HG03469 (cell line): ENCODE measurements around the gene PP2D1.
"Not testable (repeated sequence)": the region's sequence is repeated elsewhere in the genome, so short reads cannot be mapped to it uniquely, and the experiment has no call there.

Source experiments
- ATAC-seq: cut with Tn5 transposase; IDR thresholded peaks from one replicate; pipeline ENCODE4 v1.9.1; 2021; ENCODE audit warnings: mild to moderate bottlenecking, moderate library complexity, moderate number of reproducible peaks; ENCODE audit not compliant: unreplicated experiment

Gene PP2D1

DNA sequence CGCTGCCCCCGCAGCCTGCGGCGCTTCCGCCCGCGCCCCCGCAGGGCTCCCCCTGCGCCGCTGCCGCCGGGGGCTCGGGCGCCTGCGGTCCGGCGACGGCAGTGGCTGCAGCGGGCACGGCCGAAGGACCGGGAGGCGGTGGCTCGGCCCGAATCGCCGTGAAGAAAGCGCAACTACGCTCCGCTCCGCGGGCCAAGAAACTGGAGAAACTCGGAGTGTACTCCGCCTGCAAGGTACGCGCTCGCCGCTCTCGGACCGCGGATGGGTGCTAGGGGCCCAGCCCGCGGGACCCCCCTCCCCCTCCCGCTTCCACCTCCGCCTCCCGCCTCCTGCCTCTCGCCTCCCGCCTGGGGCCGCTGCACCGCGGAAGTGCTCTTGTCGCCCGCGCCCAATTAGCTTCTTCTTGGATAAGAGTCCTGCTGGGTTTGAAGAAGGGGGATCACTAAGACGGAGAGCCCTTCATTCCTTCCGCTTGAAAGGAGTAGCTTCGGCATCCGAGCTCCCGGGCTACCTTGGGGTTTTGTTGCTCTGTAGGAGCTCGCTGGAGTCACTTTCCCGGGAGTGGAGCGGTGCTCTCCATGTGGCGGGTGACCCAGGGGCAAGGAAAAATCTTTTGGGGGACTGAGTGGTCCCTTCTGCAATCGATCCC, 28.6 kb upstream of the PP2D1 start:
- peak; percentile 22 for ATAC-seq

DNA sequence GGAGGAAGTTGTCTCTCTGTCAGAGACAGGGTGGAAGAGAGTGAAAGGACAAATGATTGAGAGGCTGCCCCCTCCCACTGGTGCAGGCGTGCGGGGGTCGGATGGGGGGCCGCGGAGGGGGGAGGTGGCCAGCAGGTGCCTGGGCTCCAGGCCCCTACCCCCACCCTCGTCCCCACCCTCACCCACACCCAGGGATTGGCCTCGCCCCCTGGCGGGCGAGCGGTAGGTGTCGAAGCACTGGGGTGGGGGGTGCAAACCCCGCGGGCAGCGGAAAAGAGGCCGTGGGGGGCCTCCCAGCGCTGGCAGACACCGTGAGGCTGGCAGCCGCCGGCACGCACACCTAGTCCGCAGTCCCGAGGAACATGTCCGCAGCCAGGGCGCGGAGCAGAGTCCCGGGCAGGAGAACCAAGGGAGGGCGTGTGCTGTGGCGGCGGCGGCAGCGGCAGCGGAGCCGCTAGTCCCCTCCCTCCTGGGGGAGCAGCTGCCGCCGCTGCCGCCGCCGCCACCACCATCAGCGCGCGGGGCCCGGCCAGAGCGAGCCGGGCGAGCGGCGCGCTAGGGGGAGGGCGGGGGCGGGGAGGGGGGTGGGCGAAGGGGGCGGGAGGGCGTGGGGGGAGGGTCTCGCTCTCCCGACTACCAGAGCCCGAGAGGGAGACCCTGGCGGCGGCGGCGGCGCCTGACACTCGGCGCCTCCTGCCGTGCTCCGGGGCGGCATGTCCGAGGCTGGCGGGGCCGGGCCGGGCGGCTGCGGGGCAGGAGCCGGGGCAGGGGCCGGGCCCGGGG, 27.9 kb upstream of the PP2D1 start, which contains the start of gene KAT2B:
Gene KAT2B, plus strand, starts transcription at position 682 of the 783 bp plus-strand sequence. Its CDS starts 32 bp downstream, at position 714.
- ATAC-seq, result peak; percentile 49

DNA sequence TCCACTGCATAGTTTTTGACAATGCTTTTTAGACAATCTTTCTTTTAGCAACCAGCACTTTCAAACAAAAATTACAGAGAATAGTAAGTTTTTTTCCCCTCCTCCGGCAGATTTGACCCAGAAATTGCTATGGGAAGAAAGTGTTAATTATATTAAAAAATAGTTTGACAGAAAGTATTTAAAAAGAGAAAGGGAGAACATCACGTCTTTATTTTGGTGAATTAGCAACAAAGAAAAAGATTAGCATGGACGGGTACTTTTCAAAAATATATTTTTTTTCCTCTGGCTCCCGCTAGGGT, 27.4 kb upstream of the PP2D1 start:
- ATAC-seq, result no peak

DNA sequence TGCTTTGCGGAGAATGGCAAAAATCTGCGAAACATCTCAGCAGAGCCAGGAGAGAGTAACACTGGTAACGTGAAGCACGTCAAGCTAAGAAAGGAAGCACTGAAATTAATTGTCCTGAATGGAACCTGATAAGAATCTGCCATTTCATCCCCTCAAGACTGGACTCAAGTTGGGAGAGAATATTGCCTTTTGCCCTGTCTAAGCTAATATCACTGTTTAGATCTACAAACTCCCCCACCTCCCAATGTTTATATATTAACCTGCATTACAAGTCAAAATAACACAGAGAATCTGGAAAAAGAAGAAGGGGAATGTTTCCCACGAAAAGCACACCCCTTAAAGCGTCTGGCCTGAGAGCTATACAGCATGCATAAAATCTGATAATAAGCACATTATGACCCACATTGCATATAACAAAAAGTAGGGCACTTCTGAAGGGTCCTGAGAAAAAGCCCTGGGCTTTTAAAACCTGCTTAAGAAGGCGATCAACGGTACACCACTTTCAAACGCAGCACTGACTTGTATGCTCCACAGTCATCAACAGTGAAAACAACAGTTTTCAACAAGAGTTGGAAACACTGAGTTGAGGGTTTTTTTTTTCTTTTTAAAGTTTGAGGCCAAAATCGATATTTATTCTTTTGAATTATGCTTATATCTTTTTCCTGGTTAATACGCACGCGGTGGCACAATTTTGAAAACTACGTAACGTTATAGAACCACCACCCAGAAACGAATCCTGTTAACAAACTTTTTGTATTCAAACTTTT, 26.8 kb upstream of the PP2D1 start:
- no peak for ATAC-seq

DNA sequence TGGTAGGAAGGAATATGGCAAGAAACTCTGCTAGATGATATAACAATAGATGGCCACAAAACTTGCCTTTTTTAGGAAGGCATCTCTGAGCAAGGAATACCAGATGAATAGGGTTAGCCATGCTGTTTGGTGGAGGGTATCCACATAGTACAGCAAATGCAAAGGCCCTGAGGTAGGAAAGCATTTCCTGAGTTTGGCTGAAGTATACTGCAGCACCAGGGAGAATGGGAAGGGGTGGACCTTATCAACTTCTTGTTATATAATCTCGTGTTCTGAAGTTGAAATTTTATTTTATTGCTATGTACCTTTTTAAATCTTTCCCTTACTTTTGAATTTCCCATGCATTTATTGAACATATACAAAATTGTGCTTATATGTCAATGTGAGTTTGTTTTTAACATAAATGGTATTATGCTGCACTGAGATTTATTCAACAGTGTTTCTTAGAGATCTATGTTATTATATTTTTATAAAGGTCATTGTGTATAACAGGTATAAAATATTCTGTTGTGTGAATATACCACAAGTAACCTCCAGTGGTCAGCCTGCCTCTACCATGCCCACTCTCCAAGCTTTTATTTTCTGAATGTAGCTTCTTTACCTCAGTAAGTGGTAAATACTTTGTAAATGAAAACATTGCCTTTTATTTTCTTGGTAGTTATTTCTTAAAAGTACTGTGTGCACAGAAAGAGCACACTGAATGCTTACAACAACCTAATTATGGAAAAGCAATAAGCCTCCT, 25.4 kb upstream of the PP2D1 start:
- ATAC-seq, result no peak

DNA sequence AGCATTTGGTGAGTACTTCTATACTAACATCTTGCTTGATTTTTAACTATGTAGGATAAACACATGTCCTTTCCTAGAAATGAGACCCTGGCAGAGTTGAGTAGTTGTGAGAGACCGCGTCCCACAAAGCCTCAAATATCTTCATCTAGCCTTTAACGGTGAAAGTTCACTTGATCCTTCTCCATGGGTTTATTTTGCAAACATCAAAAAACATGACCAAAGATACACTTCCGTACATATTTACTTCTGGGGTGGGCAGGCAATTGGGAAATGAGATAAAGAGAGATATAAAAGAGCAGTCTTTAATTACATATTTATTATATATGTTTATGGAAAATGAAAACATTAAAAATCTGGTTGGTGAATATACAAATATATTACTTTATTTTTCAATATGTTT, 23.0 kb upstream of the PP2D1 start:
- no peak for ATAC-seq

DNA sequence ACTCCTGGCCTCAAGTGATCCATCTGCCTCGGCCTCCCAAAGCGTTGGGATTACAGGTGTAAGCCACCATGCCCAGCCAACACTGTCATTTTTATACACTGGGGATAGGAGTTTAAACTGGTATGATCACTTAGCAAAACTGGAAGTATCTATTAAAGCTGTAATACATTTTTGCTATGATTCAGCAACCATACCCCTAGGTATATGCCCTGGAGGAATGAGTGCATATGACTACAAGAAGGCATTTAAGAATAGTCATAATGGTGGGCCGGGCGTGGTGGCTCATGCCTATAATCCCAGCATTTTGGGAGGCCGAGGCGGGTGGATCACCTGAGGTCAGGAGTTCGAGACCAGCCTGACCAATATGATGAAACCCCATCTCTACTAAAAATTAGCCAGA, 19.9 kb upstream of the PP2D1 start:
- not testable (repeated sequence) for ATAC-seq

DNA sequence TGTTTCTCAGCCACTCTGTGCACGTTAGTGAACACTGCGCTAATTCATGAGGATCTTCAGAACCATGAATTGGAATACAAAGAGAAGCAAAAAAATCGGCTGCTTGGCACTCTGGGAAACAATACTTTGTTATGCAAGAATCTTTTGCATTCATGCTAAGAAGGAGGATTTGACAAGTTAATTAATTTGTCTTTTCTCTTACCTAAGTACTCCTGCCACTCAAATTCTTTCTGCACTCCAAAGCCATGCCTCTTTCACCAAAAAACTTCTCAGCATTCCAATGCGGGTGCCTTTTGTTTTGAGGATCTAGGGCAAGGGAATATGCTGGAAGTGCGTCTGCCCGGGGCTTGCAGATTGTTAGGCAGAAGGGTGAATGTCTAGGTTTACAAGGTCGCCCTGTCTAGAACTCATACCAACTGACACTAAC, 16.9 kb upstream of the PP2D1 start:
- ATAC-seq, result no peak

DNA sequence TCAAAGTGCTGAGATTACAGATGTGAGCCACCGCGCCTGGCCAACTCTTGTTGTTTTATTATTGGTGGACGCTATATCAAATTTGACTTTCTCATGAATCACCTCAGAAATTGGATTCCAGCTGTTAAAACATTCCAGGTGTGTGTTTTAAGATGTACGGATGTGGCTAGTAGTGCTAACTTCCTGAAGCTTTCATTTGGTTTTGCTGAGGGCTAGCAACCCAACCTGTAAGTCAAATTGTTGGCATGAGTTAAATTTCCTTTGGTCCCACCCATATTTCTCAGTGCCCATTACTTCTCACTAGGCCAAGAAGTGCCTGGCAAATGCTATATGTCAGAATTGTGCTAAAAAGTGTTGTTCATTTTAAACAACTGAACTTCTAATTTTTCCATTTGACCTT, 15.1 kb upstream of the PP2D1 start:
- no peak for ATAC-seq

DNA sequence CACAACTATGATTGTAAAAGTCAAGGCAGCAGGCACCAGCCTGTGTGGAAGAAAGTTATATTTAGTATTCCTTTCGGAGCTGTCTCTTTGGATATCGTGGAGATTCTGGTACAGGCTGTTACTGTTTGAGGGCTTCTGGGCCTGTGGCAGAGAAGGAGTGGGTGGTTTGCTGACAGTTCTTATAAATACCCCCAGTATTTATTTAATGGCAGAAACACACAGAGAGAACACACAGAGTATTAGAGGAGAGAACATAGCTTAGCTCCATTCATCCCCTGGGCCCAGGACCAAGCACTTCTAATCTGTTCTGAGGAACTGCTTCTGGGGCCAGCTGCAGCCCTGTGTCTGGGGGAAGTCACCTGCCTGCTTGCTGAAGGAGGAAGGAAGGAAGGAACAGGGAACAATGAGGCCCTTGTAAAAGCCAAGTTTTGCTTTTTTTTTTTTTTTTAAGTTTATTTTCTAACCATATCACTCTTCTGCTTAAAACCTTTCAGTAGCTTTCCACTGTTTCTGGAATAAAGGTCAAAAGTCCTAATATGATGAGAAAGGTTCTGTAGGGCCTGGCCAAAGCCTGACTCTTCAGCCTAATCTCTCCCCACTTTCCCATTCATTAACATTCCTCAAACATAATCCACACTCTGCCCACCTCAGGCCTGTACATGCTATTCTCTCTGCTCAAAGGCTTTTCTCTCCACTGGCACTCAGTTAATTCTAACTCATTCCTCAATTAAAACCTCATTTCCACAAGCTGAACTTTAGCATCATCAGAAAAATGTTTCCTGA, 11.8 kb upstream of the PP2D1 start:
- ATAC-seq, result no peak

DNA sequence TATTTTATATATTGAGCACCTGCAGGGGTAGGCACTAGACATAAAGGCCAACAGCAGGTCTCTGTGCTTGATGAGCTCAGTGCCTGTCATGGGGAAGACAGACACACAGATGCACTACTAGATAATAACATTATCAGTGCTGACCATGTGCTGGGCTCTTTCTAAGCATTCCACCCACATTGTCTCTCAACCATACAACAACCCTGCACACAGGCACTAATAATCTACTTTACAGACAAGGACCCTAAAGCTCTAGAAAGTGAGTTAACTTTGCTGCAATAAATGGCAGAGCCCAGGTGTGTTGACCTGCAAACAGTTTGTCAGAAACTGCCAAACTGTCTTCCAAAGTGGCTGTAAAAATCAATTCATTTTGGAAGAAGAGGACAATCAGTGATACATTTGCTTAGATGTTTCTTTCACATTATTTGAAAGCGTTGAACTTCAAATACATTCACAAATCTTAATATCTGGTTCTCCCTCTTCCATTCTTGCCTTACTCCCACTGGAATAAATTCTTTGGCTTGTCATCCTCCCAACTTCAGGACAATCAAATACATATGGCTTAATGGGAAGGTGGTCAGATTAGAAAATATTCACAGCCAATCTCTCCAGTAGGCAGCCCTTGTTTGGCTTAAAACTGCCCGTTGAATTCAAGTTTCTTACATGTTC, 11.0 kb upstream of the PP2D1 start:
- no peak for ATAC-seq

DNA sequence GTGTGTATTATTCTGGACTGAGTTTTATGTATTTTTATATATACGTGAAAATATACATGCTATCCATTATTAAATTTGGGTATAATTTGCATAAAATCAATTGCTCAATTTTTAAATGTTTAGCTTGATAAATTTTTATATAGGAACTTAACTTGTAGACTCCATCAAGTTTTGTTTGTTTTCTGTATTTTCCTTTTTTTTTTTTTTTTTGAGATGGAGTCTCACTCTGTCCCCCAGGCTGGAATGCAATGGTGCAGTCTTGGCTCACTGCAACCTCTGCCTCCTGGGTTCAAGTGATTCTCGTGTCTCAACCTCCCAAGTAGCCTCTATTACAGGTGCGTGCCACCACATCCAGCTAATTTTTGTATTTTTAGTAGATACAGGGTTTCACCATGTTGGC, 4.0 kb upstream of the PP2D1 start:
- ATAC-seq, result not testable (repeated sequence)

DNA sequence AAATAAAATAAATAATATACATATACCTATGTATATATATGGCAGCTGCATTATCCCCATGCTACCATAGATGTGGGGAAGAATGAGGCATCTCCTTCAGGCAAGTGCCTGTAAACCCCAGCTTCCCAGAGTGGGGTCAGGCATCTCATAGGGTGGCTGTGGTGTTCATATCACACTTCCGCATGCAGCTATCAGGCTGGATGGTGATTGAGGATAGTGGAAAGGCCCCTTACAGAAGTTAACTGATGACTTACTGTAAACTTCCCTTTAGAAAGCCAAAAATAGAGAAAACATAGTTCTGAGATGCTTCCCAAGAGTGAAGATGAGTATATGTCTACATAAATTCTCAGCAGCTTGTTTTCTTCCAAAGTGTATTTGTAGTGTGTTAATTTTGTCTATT, 3.5 kb upstream of the PP2D1 start:
- no peak for ATAC-seq

DNA sequence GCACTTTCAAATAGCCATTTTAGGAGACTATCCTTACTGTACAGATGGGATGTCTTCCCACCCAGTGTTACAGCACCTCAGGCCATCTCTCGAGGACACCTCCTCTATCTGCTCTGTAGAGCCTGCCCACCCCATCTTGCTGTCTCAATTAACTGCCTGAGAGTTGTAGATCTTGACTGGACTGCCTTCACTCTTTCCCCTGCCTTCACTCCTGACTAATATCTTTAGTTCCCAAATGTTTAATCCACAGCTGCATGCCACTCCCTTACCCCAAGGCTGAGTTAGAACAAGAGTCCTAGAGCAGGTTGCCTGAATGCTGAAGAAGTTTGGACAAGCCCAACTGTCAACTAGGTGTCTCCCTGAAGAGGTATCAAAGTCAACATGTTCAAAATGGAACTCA, 1.3 kb upstream of the PP2D1 start:
- no peak for ATAC-seq

DNA sequence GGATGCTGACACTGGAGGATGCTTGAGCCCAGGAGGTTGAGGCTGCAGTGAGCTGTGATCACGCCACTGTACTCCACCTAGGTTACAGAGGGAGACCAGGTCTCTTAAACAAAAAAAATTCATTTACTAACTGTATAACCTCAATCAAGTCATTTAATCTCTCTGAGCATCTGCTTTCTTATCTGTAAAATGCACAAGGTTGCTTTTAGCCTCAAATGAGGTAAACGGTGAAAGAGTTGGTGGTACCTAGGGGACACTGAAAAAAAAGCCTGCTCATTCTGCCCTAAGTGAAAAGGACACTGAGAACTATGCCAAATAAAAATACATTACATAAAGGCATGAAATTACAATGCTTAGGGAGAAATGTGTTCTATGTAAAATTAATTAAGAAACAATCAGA, 3.4 kb downstream of the PP2D1 start:
- ATAC-seq, result no peak

DNA sequence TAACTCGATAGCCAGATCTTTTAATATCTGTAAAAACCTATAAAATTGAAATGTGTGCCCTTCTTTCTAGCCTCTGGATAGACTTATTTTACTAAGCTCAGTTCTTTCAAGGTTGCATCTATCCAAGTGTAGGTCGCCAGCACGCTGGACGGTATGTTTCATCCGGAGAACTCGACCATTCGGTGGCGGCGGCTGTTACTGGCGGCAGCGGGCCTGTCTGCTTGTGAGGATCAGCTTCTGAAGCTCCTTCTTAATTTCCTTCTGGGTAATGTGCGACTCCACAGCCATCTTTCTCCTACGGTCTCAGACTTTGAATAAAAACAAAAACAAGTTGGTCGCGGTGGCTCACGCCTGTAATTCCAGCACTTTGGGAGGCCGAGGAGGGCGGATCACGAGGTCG, 4.1 kb downstream of the PP2D1 start:
- no peak for ATAC-seq

DNA sequence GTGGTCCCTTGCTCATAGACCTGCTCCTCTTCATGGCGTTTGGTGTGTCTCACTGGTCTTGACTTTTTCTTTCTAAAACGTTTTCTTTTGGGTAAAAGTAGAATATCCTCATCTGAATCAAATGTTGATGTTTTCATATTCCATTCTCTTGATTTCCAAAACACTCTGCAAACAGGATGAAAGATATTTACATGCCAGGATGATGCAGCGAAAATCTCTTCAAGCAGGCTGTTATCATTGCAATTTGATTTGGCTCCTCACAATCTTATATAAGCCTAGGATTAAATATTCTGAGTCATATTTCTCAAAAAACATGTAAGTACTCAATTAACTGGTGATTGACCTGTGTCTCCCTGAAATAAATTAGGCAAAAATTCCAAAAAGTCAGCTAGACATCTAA, 10.1 kb downstream of the PP2D1 start:
- ATAC-seq, result no peak

DNA sequence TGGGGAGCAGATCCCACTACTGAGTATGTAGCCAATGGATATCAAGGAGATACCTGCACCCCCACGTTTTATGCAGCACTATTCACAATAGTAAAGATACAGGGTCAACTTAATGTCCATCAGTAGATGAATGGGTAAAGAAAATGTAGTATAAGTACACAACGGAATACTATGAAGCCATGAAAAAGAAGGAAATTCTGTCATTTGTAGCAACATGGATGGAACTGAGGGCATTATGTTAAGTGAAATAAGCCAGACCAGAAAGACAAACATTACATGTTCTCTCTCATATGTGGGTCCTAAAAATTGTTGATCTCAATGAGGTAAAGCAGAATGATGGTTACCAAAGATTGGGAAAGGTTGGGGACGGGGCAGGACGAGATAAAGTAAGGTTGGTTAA, 14.6 kb downstream of the PP2D1 start:
- no peak for ATAC-seq

DNA sequence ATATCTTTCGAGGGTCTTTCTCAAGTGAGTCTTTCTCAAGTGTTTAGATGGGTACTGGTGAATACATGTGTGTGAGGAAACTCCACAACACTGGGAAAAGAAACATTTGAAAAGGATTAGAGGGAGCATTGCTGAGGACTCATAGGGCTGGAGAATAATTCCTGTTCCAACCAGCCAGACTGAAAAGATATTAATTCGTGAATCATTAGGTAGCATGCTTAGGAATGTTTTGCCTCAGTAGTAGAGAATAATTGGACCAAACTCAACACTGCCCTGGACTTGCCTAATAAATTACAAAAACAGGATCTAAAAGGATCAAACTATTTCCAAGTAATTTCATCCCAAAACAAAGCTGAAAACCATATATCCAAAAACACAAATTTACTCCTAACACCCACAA, 17.3 kb downstream of the PP2D1 start:
- no peak for ATAC-seq

DNA sequence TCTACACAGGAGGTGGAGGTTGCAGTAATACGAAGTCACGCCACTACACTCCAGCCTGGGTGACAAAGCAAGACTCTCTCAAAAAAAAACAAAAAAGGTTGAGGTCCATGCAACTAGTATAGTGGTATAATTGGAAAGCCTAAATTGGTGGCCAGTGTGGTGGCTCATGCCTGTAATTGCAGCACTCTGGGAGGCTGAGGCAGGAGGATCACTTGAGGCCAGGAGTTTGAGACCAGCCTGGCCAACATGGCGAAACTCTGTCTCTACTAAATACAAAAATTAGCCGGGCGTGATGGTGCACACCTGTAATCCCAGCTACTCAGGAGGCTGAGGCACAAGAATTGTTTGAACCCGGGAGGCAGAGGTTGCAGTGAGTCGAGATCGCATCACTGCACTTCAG, 23.2 kb downstream of the PP2D1 start:
- ATAC-seq, result not testable (repeated sequence)
